ENCODE results near the gene CACNA2D1. TPM values are rescaled to one million over a fixed set of nuclear protein-coding genes. Genes with fewer than 3 reads are reported as not detected.

CACNA2D1 gene
- polyA plus RNA-seq, 1 experiment, result 19.5 TPM

GRCh38 chr7:82471351-82472020 lies 27.9 kb upstream of the CACNA2D1 start:
- no peaks in the 10 kb centered on the region for H3K9me3 ChIP-seq (ENCODE audit: control insufficient read depth, insufficient read depth, low read length)
- ChIA-PET CTCF (interaction anchor here (1.0 kb wide), 1 partner anchor 9 kb away, joined by 4 read pairs; no protein-coding TSS in a partner anchor), POLR2A (no interaction called here)
- no peaks in the 10 kb centered on the region for H3K27me3 ChIP-seq (ENCODE audit: control insufficient read depth, insufficient read depth, low read length)
- DNase-seq (ENCODE audit: low read depth, low spot score), result no peak
- no peak overlapping the region for H3K4me3 ChIP-seq (ENCODE audit: low read depth, low read length)
- H3K27ac ChIP-seq (ENCODE audit: low read depth, low read length), result no peak overlapping the region
- no peak for TF ChIP-seq CTCF (IDR thresholded peaks at IDR 0.05; ENCODE audit: low read depth, low read length)

GRCh38 chr7:82469207-82469606 lies 25.6 kb upstream of the CACNA2D1 start:
- no peak for TF ChIP-seq CTCF (IDR thresholded peaks at IDR 0.05; ENCODE audit: low read depth, low read length)
- H3K27me3 ChIP-seq (ENCODE audit: control insufficient read depth, insufficient read depth, low read length), result no peaks in the 10 kb centered on the region
- no peak overlapping the region for H3K4me3 ChIP-seq (ENCODE audit: low read depth, low read length)
- H3K9me3 ChIP-seq (ENCODE audit: control insufficient read depth, insufficient read depth, low read length), result no peaks in the 10 kb centered on the region
- no peak overlapping the region for H3K27ac ChIP-seq (ENCODE audit: low read depth, low read length)
- no peak for DNase-seq (ENCODE audit: low read depth, low spot score)
- ChIA-PET POLR2A (no interaction called here), CTCF (no interaction called here)

- ChIA-PET POLR2A (no interaction called here), CTCF (interaction anchor here (1.3 kb wide), 1 partner anchor 13 kb away, joined by 7 read pairs; no protein-coding TSS in a partner anchor)
- Histone ChIP-seq H3K27ac (ENCODE audit: low read depth, low read length) (no peak overlapping the region), H3K9me3 (ENCODE audit: control insufficient read depth, insufficient read depth, low read length) (no peaks in the 10 kb centered on the region), H3K4me3 (ENCODE audit: low read depth, low read length) (no peak overlapping the region), H3K27me3 (ENCODE audit: control insufficient read depth, insufficient read depth, low read length) (no peaks in the 10 kb centered on the region)
- TF ChIP-seq CTCF (IDR thresholded peaks at IDR 0.05; ENCODE audit: low read depth, low read length), result no peak
- no peak for DNase-seq (ENCODE audit: low read depth, low spot score)
Observed at GRCh38 chr7:82468435-82468834, 24.9 kb upstream of the CACNA2D1 start.

- POLR2A ChIA-PET, result no interaction called here
- Histone ChIP-seq H3K4me3 (ENCODE audit: low read depth, low read length) (no peak overlapping the region), H3K27me3 (ENCODE audit: control insufficient read depth, insufficient read depth, low read length) (no peaks in the 10 kb centered on the region), H3K27ac (ENCODE audit: low read depth, low read length) (no peak overlapping the region), H3K9me3 (ENCODE audit: control insufficient read depth, insufficient read depth, low read length) (no peaks in the 10 kb centered on the region)
- no peak for TF ChIP-seq CTCF (IDR thresholded peaks at IDR 0.05; ENCODE audit: low read depth, low read length)
- CTCF ChIA-PET, result interaction anchor here (1.7 kb wide), 1 partner anchor 15 kb away, joined by 7 read pairs; no protein-coding TSS in a partner anchor
- no peak for DNase-seq (ENCODE audit: low read depth, low spot score)
Observed at GRCh38 chr7:82467020-82467419, 23.4 kb upstream of the CACNA2D1 start.

- DNase-seq (ENCODE audit: low read depth, low spot score), result no peak
- Histone ChIP-seq H3K27me3 (ENCODE audit: control insufficient read depth, insufficient read depth, low read length) (no peaks in the 10 kb centered on the region), H3K9me3 (ENCODE audit: control insufficient read depth, insufficient read depth, low read length) (no peaks in the 10 kb centered on the region), H3K4me3 (ENCODE audit: low read depth, low read length) (no peak overlapping the region), H3K27ac (ENCODE audit: low read depth, low read length) (no peak overlapping the region)
- ChIA-PET CTCF (no interaction called here), POLR2A (no interaction called here)
- TF ChIP-seq CTCF (IDR thresholded peaks at IDR 0.05; ENCODE audit: low read depth, low read length), result no peak
Observed at GRCh38 chr7:82464372-82464771, 20.8 kb upstream of the CACNA2D1 start.
